ENCODE results near the gene BRCA1.

BRCA1 gene

DNA sequence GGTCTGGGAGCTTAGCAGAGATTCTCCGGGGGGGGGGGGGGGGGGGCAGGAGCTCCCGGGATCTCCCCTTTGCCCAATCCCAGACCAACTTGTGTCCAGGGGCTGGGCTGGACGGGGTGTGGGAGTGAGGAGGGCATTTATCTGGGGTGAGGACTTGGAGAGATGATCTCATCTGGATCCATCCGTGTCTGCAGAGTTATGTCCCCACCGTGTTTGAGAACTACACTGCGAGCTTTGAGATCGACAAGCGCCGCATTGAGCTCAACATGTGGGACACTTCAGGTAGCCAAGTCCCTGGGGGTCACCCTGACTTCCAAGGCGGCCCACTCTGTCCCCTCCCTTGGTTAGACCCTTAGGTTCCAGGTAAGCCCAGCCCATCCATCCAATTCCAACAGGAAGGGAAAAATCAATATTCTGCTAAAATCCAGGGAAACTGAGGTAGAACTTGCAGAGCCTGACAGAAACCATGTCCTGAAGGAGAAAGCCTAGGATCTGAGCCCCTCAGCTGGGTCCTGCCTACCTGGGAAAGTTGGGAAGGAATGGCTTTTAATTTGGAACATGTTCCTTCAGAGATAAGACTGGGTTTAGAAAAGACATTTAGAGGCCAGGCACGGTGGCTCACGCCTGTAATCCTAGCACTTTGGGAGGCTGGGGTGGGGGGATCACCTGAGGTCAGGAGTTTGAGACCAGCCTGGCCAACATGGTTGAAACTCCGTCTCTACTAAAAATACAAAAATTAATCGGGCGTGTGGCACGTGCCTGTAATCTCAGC lies 99.2 kb downstream of the BRCA1 start:
- no peaks in the 10 kb centered on the region for H3K9me3 ChIP-seq (ENCODE audit: low read depth, low read length)
- DNase-seq (ENCODE audit: low read depth, low spot score), result no peak
- no peak overlapping the region for H3K9ac ChIP-seq (ENCODE audit: insufficient read length)
- no peak overlapping the region for H3K4me3 ChIP-seq
- H3K27ac ChIP-seq, result no peak overlapping the region
- no peak for TF ChIP-seq EZH2 (IDR thresholded peaks at IDR 0.05)
- no peak for TF ChIP-seq FOXP2 (optimal IDR thresholded peaks at IDR 0.05; ENCODE audit: control extremely low read depth, extremely low read length, insufficient read depth)
- no peak for TF ChIP-seq POLR2AphosphoS5 (IDR thresholded peaks at IDR 0.05; ENCODE audit: borderline replicate concordance, low read depth, low read length)
- no peaks in the 10 kb centered on the region for H3K36me3 ChIP-seq (ENCODE audit: insufficient read depth, low read length)

DNA sequence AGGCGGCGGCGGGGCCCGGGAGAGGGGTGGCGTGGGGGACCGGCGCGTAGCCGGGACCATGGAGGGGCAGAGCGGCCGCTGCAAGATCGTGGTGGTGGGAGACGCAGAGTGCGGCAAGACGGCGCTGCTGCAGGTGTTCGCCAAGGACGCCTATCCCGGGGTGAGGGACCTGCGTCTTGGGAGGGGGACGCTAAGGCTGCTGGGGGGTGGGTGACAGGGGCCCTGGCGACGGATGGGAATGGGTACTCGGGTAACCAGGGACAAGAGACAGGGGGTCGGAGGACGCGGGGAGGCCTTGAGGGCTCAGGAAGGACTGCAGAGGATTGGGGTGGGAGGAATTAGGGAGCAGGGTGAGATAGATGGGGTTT lies 99.9 kb downstream of the BRCA1 start:
- Histone ChIP-seq H3K9me3 (ENCODE audit: low read depth, low read length) (no peaks in the 10 kb centered on the region), H3K4me3 (peak overlapping the region; percentile 42; the same call in 1 of the 2 replicates), H3K9ac (ENCODE audit: insufficient read length) (no peak overlapping the region), H3K36me3 (ENCODE audit: insufficient read depth, low read length) (no peaks in the 10 kb centered on the region), H3K27ac (no peak overlapping the region)
- no peak for DNase-seq (ENCODE audit: low read depth, low spot score)
- TF ChIP-seq FOXP2 (optimal IDR thresholded peaks at IDR 0.05; ENCODE audit: control extremely low read depth, extremely low read length, insufficient read depth) (no peak), POLR2AphosphoS5 (IDR thresholded peaks at IDR 0.05; ENCODE audit: borderline replicate concordance, low read depth, low read length) (no peak), EZH2 (IDR thresholded peaks at IDR 0.05) (no peak)

DNA sequence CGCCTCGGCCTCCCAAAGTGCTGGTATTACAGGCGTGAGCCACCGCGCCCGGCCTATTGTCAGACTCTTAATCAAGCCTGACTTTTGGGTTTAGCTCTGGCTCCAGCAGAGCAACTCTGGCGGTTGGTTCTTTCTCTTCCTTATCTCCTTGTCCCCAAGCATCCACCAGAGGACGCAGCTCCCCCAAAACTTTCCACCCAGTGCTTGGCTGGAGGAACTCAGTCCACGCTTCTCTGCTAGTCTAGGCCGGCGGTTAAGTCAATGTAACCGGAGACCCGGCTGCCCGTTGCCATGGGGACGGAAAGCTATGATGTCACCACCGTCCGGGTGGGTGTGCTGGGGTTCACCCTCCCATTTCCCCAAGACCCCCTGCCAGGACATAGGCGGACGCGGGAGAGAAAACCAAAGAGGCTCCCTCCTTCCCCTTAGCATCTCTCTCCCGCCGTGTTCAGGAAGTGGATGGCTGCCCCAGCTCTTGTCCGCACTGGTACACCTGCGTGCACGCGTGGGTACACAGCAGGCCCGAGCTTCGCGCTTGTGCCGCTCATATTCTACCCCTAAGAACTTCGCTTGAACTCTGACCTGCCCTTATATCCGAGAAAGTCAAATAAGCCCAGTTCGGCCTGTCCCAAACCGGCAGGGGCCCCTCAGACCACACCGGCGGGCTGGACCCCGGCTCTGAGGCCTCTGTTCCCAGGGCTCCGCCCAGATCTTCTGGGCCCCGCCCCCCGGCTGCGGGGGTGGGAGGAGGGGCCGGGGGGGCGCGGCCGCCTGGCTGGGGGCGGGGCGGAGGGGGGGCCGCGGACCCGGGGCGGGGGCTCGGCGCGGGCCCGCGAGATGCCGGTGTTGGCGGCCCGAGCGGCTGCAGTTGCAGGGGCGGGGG lies 100.5 kb downstream of the BRCA1 start, which contains the start of gene RND2:
Gene RND2, plus strand, starts transcription at position 825 of the 883 bp plus-strand sequence. CDS start 117 bp downstream, outside the sequence.
- no peaks in the 10 kb centered on the region for H3K36me3 ChIP-seq (ENCODE audit: insufficient read depth, low read length)
- H3K9ac ChIP-seq (ENCODE audit: insufficient read length), result peak within 1 kb of the TSS; percentile 55
- DNase-seq (ENCODE audit: low read depth, low spot score), result peak; percentile 63
- H3K9me3 ChIP-seq (ENCODE audit: low read depth, low read length), result no peaks in the 10 kb centered on the region
- TF ChIP-seq POLR2AphosphoS5 (IDR thresholded peaks at IDR 0.05; ENCODE audit: borderline replicate concordance, low read depth, low read length) (peak; percentile 38; the same call in 1 of the 2 replicates), EZH2 (IDR thresholded peaks at IDR 0.05) (no peak)
- H3K4me3 ChIP-seq, result peak within 1 kb of the TSS; percentile 77
- no peak within 1 kb of the TSS for H3K27ac ChIP-seq

DNA sequence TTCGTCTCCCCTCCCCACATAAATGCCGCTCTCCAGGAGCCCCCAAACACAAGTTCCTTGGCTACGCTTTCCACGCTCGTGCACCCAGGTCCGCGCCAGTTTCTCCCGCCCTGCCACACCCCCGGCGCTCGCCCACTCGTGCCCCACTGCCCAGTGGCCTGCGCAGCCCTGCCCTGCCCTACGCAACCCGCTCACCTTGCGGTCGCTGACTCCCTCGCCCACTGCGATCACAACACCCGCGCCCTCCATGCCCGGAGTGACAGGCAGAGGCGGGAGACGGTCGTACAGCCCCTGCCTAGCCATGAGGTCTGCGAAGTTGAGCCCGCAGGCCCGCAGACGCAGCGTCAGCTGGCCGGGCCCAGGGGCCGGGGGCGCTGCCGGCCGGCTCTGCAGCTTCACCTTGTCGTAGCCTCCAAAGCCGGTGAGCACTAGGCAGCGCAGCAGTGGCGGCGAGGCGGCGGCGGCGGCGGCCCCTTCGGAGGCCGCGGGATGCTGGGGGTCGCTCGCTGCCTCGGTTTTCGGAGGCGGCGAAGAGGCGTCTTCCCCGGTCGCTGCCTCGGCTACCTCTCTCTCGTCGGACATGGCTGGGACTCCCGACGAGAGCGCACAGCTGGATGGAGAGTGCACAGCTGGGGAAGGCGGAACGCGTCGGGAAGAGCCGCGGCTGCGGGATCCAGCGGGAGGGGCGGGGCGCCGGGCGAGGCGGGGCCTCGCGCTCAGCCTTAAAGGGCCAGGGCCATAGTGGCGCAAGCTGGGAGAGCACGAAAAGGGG lies 103.2 kb downstream of the BRCA1 start, which contains the start of gene VAT1:
Gene VAT1, minus strand, starts transcription at position 645 of the 772 bp plus-strand sequence. Its CDS starts 63 bp downstream, at position 582.
- Histone ChIP-seq H3K36me3 (ENCODE audit: insufficient read depth, low read length) (no peaks in the 10 kb centered on the region), H3K9ac (ENCODE audit: insufficient read length) (peak within 1 kb of the TSS; percentile 37), H3K27ac (no peak within 1 kb of the TSS), H3K4me3 (peak within 1 kb of the TSS; percentile 89), H3K9me3 (ENCODE audit: low read depth, low read length) (no peaks in the 10 kb centered on the region)
- no peak for DNase-seq (ENCODE audit: low read depth, low spot score)
- no peak for TF ChIP-seq EZH2 (IDR thresholded peaks at IDR 0.05)
- no peak for TF ChIP-seq FOXP2 (optimal IDR thresholded peaks at IDR 0.05; ENCODE audit: control extremely low read depth, extremely low read length, insufficient read depth)
- TF ChIP-seq POLR2AphosphoS5 (IDR thresholded peaks at IDR 0.05; ENCODE audit: borderline replicate concordance, low read depth, low read length), result no peak; the same call in 1 of the 2 replicates

DNA sequence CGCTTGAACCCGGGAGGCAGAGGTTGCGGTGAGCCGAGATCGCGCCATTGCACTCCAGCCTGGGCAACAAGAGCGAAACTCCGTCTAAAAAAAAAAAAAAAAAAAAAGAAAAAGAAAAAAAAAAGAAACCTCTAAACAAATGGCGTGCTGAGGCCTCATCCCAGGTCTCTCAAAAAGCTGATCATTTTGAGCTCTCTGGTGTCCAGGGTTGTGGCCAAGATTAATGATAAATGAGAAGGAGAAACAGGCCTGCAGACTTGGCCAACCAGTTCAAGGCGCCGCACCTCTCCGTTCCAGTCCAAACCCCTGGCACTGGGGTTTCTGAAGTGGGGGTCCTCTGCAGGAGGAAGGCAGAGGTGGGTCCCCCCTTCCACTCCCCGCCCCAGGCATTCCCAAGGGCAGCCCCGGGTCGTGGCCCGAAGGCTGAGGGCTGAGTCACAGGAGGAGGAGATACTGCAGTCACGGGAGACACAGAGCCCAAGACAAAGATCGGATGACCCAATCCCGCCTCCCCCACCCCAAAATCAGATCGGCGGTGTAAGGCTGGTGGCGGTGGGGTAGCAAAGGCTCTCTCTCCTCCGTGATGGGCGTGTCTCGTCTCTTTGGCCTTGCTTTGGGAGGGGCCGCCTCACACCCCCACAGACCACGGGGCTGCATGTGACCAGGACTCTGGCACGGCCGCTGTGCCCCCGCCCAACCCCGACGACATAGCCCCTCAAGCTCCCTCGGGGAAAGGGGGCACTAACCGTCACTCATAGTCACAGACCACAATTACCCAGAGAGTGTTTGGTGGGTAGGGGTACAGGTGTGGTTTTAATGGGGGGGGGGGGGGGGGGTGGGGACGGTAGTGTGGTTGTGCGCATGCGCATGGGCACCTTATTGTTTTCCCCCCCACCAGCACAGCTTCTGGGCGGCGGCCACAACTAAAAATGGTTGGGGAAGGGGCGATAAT lies 104.1 kb downstream of the BRCA1 start:
- H3K27ac ChIP-seq, result no peak overlapping the region
- H3K36me3 ChIP-seq (ENCODE audit: insufficient read depth, low read length), result no peaks in the 10 kb centered on the region
- no peaks in the 10 kb centered on the region for H3K9me3 ChIP-seq (ENCODE audit: low read depth, low read length)
- H3K4me3 ChIP-seq, result peak overlapping the region; percentile 89
- no peak for DNase-seq (ENCODE audit: low read depth, low spot score)
- H3K9ac ChIP-seq (ENCODE audit: insufficient read length), result no peak overlapping the region
- TF ChIP-seq EZH2 (IDR thresholded peaks at IDR 0.05) (no peak), FOXP2 (optimal IDR thresholded peaks at IDR 0.05; ENCODE audit: control extremely low read depth, extremely low read length, insufficient read depth) (no peak), POLR2AphosphoS5 (IDR thresholded peaks at IDR 0.05; ENCODE audit: borderline replicate concordance, low read depth, low read length) (no peak)

DNA sequence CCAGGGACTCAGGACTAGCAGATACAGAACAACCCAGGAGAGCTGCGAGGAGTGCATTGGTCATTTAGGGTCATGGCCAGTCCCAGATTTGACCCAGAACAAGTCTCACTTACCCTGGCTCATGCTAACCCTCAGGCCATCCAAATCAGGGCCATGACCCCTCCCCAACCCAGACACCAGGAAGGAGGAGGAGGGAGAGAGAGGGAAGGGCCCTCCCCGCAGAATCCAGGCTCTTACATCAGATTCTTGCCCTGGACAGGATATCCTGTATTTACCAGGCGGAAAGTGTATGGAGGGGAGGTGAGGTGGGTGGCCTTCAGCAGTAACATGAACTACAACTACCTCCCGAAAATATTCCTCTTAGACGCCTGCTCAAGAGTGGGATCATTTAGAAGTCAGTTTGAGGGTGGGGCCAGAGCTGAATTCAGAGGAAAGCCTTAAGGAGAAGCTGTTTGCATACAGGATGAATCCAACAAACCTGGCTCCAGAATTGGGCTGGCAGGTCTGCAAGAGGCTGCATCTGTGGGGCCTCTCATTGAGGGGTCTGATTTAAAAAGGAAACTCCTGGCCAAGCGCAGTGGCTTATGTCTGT lies 105.0 kb downstream of the BRCA1 start:
- no peaks in the 10 kb centered on the region for H3K9me3 ChIP-seq (ENCODE audit: low read depth, low read length)
- H3K4me3 ChIP-seq, result no peak overlapping the region
- no peaks in the 10 kb centered on the region for H3K36me3 ChIP-seq (ENCODE audit: insufficient read depth, low read length)
- no peak overlapping the region for H3K9ac ChIP-seq (ENCODE audit: insufficient read length)
- no peak overlapping the region for H3K27ac ChIP-seq
- DNase-seq (ENCODE audit: low read depth, low spot score), result no peak
- TF ChIP-seq POLR2AphosphoS5 (IDR thresholded peaks at IDR 0.05; ENCODE audit: borderline replicate concordance, low read depth, low read length) (no peak), FOXP2 (optimal IDR thresholded peaks at IDR 0.05; ENCODE audit: control extremely low read depth, extremely low read length, insufficient read depth) (no peak), EZH2 (IDR thresholded peaks at IDR 0.05) (no peak)

DNA sequence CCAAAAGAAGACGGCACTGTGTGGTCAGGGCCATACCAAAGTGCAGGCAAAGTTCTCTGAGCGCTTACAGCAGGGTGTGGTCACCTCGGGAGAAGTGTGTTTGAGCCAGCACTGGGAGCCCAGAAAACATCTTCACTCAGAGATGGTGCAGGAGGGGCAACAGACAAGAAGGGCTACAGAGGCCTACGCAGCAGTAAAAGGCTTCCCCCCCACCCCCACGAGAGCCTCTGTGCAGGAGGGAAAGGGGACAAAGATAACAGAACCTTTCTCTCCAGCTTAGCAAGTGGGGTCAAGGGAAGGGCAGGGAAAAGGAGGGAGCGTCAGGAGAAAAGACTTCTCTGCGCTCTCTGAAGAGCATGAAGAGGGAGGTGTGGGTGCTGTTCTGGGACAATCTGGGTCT lies 105.7 kb downstream of the BRCA1 start:
- no peaks in the 10 kb centered on the region for H3K9me3 ChIP-seq (ENCODE audit: low read depth, low read length)
- H3K36me3 ChIP-seq (ENCODE audit: insufficient read depth, low read length), result no peaks in the 10 kb centered on the region
- no peak overlapping the region for H3K4me3 ChIP-seq
- TF ChIP-seq POLR2AphosphoS5 (IDR thresholded peaks at IDR 0.05; ENCODE audit: borderline replicate concordance, low read depth, low read length), result no peak
- no peak for TF ChIP-seq FOXP2 (optimal IDR thresholded peaks at IDR 0.05; ENCODE audit: control extremely low read depth, extremely low read length, insufficient read depth)
- TF ChIP-seq EZH2 (IDR thresholded peaks at IDR 0.05), result no peak
- H3K9ac ChIP-seq (ENCODE audit: insufficient read length), result no peak overlapping the region
- H3K27ac ChIP-seq, result no peak overlapping the region; the same call in 1 of the 2 replicates
- DNase-seq (ENCODE audit: low read depth, low spot score), result no peak
